Neural cell (in vitro differentiated cells): ENCODE data around the gene DRD1. TPM values are rescaled to one million over a fixed set of nuclear protein-coding genes. Genes with fewer than 3 reads are reported as not detected.

Experiments used
- H2AFZ ChIP-seq: fragments of 200-600, 300-800 bp; sonication (generic), shearing (Covaris generic); 2 replicates; pipeline ENCODE4 v1.6.0; 2014; ENCODE audit warnings: low read depth, mild to moderate bottlenecking, antibody characterized with exemption, low read length, moderate library complexity
- H3F3A ChIP-seq: fragments of 200-600 bp; shearing (Covaris generic); 2 replicates; pipeline ENCODE4 v1.6.1; 2016; ENCODE audit warnings: mild to moderate bottlenecking, moderate library complexity, mixed read lengths, antibody characterized with exemption, low read length; ENCODE audit not compliant: insufficient read depth, poor library complexity, severe bottlenecking
- H3K27ac ChIP-seq: fragments of 200-600, 300-800 bp; sonication (generic), shearing (Covaris generic); 2 replicates; pipeline ENCODE4 v1.5.1; 2014; ENCODE audit warnings: mild to moderate bottlenecking, low read length, moderate library complexity
- H3K27me3 ChIP-seq: fragments of 300-800, 200-600 bp; sonication (generic), shearing (Covaris generic); 2 replicates; pipeline ENCODE4 v1.6.0; 2014; ENCODE audit warnings: mild to moderate bottlenecking, low read depth, low read length, moderate library complexity; ENCODE audit not compliant: insufficient read depth
- H3K36me3 ChIP-seq: fragments of 300-800, 200-600 bp; sonication (generic), shearing (Covaris generic); 2 replicates; pipeline ENCODE4 v1.5.1; 2014; ENCODE audit warnings: mild to moderate bottlenecking, antibody characterized with exemption, low read length, moderate library complexity; ENCODE audit not compliant: insufficient read depth
- H3K4me2 ChIP-seq: fragments of 300-800, 200-600 bp; sonication (generic), shearing (Covaris generic); 2 replicates; pipeline ENCODE4 v1.6.0; 2014; ENCODE audit warnings: mild to moderate bottlenecking, low read length
- H3K4me3 ChIP-seq: fragments of 300-800, 200-600 bp; sonication (generic), shearing (Covaris generic); 2 replicates; pipeline ENCODE4 v1.5.1; 2014; ENCODE audit warnings: mild to moderate bottlenecking, low read length, moderate library complexity
- H3K79me2 ChIP-seq: fragments of 200-600 bp; shearing (Covaris generic); replicated peaks from 2 replicates; pipeline ENCODE4 v1.6.0; 2014; ENCODE audit warnings: mild to moderate bottlenecking, low read length, moderate library complexity; ENCODE audit not compliant: insufficient read depth
- H3K9ac ChIP-seq: fragments of 300-800, 200-600 bp; sonication (generic), shearing (Covaris generic); 2 replicates; pipeline ENCODE4 v1.6.1; 2016; ENCODE audit warnings: mild to moderate bottlenecking, low read length, mixed read lengths
- H3K9me2 ChIP-seq: fragments of 200-600 bp; shearing (Covaris generic); 2 replicates; pipeline ENCODE4 v1.6.1; 2016; ENCODE audit warnings: mild to moderate bottlenecking, low read length, mixed read lengths; ENCODE audit not compliant: insufficient read depth
- H3K9me3 ChIP-seq: fragments of 200-600, 300-800 bp; sonication (generic), shearing (Covaris generic); 2 replicates; pipeline ENCODE4 v1.6.1; 2016; ENCODE audit warnings: mild to moderate bottlenecking, mixed run types, low read length, moderate library complexity, mixed read lengths
- H4K20me1 ChIP-seq: fragments of 200-600 bp; shearing (Covaris generic); 2 replicates; pipeline ENCODE4 v1.6.1; 2016; ENCODE audit warnings: mild to moderate bottlenecking, mixed run types; ENCODE audit not compliant: insufficient read depth
- CTCF ChIP-seq: fragments of 450-650 bp; IDR thresholded peaks from 2 replicates; pipeline ENCODE4 v1.5.1; 2014; ENCODE audit warnings: antibody characterized with exemption, mild to moderate bottlenecking, moderate library complexity; ENCODE audit not compliant: poor library complexity, severe bottlenecking
- EP300 ChIP-seq: fragments of 450-650 bp; conservative IDR thresholded peaks from 2 replicates; pipeline ENCODE4 v1.6.1; 2014; ENCODE audit warnings: antibody characterized with exemption, mild to moderate bottlenecking, moderate library complexity; ENCODE audit not compliant: poor library complexity, severe bottlenecking
- EZH2 ChIP-seq: fragments of 200-600, 300-800 bp; shearing (Covaris generic), sonication (generic); IDR thresholded peaks from 2 replicates; pipeline ENCODE4 v1.6.1; 2014; ENCODE audit warnings: antibody characterized with exemption, low read length, borderline replicate concordance, mild to moderate bottlenecking; ENCODE audit not compliant: insufficient read depth, poor library complexity, severe bottlenecking
- MXI1 ChIP-seq: fragments of 450-650 bp; conservative IDR thresholded peaks from 2 replicates; pipeline ENCODE4 v1.6.1; 2014; ENCODE audit warnings: antibody characterized with exemption, mild to moderate bottlenecking; ENCODE audit not compliant: poor library complexity, severe bottlenecking
- POLR2AphosphoS5 ChIP-seq: IDR thresholded peaks from 2 replicates; pipeline ENCODE4 v1.6.1; 2012
- RAD21 ChIP-seq: fragments of 450-650 bp; conservative IDR thresholded peaks from 2 replicates; pipeline ENCODE4 v1.6.1; 2014; ENCODE audit warnings: antibody characterized with exemption, mild to moderate bottlenecking, moderate library complexity
- REST ChIP-seq: IDR thresholded peaks from 2 replicates; pipeline ENCODE4 v1.6.1; 2012; ENCODE audit warnings: borderline replicate concordance
- SMC3 ChIP-seq: fragments of 450-650 bp; conservative IDR thresholded peaks from 2 replicates; pipeline ENCODE4 v1.6.1; 2014; ENCODE audit warnings: antibody characterized with exemption, mild to moderate bottlenecking, moderate library complexity; ENCODE audit not compliant: poor library complexity
- TAF1 ChIP-seq: IDR thresholded peaks from 2 replicates; pipeline ENCODE4 v1.6.1; 2012; ENCODE audit warnings: low read depth
- polyA plus RNA-seq: library from polyadenylated mRNA; depleted of rRNA; stranded (reverse); fragments of >200 nt; gene quantifications from 2 replicates; pipeline ENCODE4 v1.2.3, GENCODE V29; 2014

DRD1 gene
- polyA plus RNA-seq, 1 donor from 2014 or later = 0.33 TPM

- Histone ChIP-seq H3K36me3 (no peaks in the 10 kb centered on the region), H2AFZ (no peak overlapping the region), H3K4me3 (no peak overlapping the region), H3K79me2 (no peaks in the 10 kb centered on the region), H3F3A (no peaks in the 10 kb centered on the region), H3K4me2 (no peak overlapping the region), H3K9me2 (no peaks in the 10 kb centered on the region), H3K27me3 (no peaks in the 10 kb centered on the region), H4K20me1 (no peaks in the 10 kb centered on the region), H3K9ac (no peak overlapping the region), H3K27ac (no peak overlapping the region), H3K9me3 (no peaks in the 10 kb centered on the region)
- TF ChIP-seq EZH2 = no peak
- TF ChIP-seq REST = no peak
- TF ChIP-seq TAF1 = no peak
- no peak for TF ChIP-seq SMC3
- TF ChIP-seq POLR2AphosphoS5 = no peak
- TF ChIP-seq RAD21 = no peak
- TF ChIP-seq CTCF = no peak
- no peak for TF ChIP-seq MXI1
- no peak for TF ChIP-seq EP300
Observed at GRCh38 chr5:175420383-175420782, 23.6 kb downstream of the DRD1 start.

GRCh38 chr5:175418251-175418650 lies 25.7 kb downstream of the DRD1 start:
- Histone ChIP-seq H3K27me3 (no peaks in the 10 kb centered on the region), H3K9me3 (no peaks in the 10 kb centered on the region), H4K20me1 (no peaks in the 10 kb centered on the region), H3K27ac (no peak overlapping the region), H3K36me3 (no peaks in the 10 kb centered on the region), H3K79me2 (no peaks in the 10 kb centered on the region), H3K4me2 (no peak overlapping the region), H3K9me2 (no peaks in the 10 kb centered on the region), H3K4me3 (no peak overlapping the region), H2AFZ (no peak overlapping the region), H3K9ac (no peak overlapping the region), H3F3A (no peaks in the 10 kb centered on the region)
- TF ChIP-seq EZH2 = no peak
- no peak for TF ChIP-seq RAD21
- TF ChIP-seq REST = no peak
- no peak for TF ChIP-seq MXI1
- no peak for TF ChIP-seq POLR2AphosphoS5
- no peak for TF ChIP-seq SMC3
- TF ChIP-seq TAF1 = no peak
- no peak for TF ChIP-seq EP300
- no peak for TF ChIP-seq CTCF
